Uterus (tissue), 2 donors: ENCODE data around the gene FSD1.
A peak's percentile ranks its signal among the peaks of the same experiment; 100 is the strongest.

Experiments
- CTCF ChIP-seq, 4 experiments: fragments of 200-600 bp in 2 of 4; fragments of 450-650 bp in 2 of 4; sonication (generic) in 2 of 4; IDR thresholded peaks; one replicate each; pipeline ENCODE4 v1.5.1; 2016 to 2019; ENCODE audit warnings: antibody characterized with exemption in 4 of 4, mild to moderate bottlenecking in 2 of 4, moderate library complexity in 1 of 4
- POLR2A ChIP-seq, 2 donors: fragments of 450-650 bp; IDR thresholded peaks; one replicate each; pipeline ENCODE4 v1.6.1; 2016; ENCODE audit warnings: antibody characterized with exemption in 2 of 2, mild to moderate bottlenecking in 1 of 2, moderate library complexity in 1 of 2

DNA sequence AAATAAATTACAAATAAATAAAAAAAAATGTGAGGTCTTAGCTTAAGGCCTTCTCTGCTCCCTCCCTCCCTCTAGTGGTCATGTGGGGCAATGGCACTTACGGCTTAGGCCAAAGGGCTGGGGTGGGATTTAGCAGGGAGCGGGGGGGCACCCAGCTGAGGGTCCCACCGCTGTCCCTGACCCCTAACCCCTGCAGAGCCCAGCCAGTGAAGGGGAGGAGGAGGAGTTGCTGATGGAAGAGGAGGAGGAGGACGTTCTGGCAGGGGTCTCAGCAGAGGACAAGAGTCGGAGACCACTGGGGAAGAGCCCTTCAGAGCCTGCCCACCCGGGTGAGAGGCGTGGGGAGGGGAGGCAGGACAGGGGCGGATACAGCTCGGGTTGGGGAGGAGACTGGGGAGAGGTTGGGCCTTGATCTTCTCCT lies 48.3 kb downstream of the FSD1 start:
- TF ChIP-seq POLR2A (IDR thresholded peaks at IDR 0.05) (no peak), CTCF (IDR thresholded peaks at IDR 0.05) (peak; percentile 38 to 86 (median 58))
